NOMO-1 treated with dmso at 0.1 percent for 144 hours (cell line): ENCODE measurements around the gene BCAS3.
"Not testable (repeated sequence)": the region's sequence is repeated elsewhere in the genome, so short reads cannot be mapped to it uniquely, and the experiment has no call there.

ENCODE experiments used
- DNase-seq: peaks from one replicate; lab custom pipeline; 2025; ENCODE audit not compliant: unreplicated experiment; lab: John Stamatoyannopoulos, UW

BCAS3 gene

DNA sequence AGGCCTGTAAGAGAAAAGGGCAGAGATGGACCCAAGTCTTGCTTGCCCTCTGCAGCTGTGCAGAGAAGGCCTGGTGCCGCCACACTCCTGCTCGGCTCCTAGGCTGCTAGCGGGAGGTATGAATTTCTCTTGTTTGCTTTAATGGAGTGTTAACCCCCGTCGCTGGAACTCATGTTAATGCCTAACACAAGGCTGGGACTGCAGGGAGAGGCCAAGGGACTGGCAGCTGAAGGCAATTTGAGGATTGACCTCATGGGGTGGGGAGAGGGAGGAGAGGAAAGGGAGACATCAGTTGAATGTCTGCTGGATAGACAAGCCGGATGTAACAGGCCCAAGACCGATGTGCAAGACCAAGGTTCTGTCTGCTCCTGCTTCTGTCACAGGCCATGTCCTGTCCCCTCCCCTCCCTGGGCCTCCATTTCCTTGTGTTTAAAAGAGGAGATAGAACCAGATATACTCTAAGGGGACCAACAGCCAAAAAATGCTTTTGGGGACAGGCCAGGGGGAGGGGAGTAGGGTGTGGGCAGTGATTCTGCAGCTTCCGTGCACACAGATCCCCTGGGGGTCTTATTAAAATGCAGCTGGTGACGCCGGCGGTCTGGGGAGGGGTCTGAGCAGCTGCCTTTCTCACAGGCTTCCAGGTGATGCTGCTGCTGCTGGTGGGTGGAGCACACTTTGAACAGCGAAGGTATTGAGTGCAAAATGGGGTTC lies 675.3 kb downstream of the BCAS3 start:
- DNase-seq: no peak

DNA sequence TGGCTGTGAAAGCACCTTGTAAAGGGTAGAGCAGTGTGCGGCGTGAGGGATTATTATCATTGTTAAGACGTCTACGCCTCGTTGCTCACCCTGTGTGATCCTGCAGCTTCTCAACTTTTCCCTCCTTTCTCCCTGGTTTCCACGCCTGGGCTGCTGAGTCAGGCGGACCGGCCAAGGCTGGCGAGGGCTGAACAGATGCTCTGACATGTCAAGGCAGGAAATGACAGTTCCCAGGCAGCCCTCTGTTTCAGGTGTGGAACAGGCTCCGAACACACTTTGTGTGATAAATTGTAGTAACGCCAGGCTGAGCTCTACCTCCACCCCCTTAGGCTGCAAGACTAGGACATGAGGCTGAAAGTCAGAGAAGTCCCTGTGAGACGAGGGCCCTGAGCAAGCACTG lies 676.0 kb downstream of the BCAS3 start:
- DNase-seq: no peak

DNA sequence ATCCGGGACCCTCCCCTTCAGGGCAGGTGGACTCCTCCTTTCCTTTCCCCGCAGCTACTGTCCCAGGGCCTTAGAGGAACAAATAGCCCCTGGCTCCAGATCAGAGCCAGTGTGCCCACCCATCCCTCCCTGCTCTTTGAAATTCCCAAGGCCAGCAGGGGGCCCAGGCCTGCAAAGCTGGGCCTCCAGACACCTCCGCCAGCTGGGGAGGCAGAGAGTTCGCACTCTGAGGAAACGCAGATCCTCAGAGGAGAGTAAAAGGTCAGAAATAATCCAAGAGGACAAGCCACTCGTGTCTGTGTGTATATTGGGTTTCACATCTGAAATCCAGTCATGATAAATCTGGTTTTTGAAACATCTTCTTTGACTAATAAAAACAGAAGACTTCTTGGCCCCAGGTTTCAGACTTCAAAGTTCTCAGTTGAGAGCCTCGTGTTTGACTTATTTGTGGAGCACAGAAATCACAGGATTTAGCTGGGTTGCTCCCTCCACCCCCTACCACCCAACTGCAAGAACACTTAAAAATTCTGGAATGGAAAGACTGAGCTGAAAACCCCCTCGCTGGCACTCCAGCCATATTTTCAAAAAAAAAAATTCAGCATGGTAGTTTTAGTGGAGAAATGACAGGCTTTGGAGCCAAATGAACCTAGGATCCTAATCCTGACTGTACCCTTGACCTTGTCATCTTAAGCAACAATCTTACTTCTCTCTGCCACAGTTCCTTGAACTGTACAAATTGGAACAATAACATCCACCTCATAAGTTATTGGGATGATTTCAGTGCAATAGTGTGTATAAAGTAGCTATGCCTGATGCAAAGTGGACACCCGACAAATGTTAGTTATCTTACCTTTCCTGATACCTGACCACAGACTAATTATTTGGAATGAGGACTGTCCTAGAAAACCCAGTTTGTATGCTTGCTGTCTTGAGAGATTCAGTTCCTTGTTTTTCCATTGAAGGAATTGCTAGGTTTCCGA lies 677.5 kb downstream of the BCAS3 start:
- DNase-seq: no peak

DNA sequence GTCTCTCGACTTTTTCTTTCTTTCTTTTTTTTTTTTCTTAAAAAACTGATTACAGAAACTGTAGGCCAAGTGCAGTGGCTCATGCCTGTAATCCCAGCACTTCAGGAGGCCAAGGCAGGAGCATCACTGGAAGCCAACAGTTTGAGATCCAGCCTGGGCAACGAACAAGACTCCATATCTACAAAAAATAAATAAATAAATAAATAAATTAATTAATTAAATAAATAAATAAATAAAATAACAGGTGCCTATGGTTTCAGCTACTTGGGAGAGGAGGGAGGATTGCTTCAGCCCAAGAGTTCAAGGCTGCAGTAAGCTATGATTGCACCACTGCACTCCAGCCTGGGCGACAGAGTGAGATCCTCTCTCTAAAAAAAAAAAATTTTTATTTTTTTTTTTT lies 679.4 kb downstream of the BCAS3 start:
- DNase-seq: not testable (repeated sequence)

DNA sequence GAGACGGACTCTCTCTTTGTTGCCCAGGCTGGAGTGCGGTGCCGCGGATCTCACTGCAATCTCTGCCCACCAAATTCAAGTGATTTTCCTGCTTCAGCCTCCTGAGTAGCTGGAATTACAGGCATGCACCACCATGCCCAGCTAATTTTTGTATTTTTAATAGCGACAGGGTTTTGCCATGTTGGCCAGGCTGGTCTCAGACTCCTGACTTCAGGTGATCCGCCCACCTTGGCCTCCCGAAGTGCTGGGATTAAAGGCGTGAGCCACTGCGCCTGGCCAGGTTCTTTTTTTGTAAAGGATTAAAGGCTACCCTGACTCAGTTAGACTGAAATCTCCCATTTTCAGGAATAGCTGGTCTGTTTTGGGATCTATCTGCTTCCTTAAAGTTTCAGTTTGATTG lies 681.9 kb downstream of the BCAS3 start:
- not testable (repeated sequence) for DNase-seq

DNA sequence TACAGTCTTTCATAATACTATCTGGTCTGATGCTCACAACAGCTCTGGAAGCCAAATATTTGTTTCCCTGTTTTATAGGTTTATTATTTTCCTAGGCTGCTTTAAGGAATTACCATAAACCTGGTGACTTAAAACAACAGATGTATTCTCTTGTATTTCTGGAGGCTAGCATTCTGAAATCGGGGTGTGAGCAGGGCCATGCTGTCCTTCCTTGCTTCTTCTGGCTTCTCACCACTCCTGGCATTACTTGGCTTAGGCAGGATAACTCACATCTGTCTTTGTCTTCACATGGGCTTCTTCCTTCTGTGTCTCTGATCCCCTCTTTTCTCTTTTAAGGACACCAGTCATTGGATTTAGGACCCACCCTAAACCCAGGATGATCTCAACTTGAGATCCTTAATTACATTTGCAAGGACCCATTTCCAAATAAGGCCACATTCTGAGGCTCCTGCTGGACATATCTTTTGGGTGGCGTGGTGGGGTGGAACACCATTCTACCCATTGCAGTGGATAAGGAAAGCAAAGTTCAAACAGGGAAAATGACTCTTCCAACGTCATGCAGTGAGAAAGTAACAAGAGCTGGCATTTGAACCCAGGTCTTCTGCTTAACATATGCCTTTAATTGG lies 682.8 kb downstream of the BCAS3 start:
- no peak for DNase-seq

DNA sequence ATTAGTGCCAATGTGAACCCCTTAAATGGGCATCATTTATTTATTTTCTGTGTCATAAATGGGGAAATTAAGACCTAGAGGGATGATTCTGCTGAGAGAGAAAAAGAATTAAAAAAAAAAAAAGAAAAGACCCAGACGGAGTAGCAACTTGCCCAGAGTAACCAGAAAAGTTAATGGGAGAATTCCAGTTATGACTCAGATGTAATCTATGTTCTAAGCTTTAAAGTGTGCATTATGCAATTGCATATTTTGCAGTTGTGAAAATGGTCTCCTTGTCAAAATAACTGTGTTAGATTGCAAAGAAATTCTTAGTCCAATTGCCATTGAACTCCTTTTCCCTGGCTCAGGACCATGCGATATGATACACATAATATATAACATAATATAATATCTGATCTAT lies 683.4 kb downstream of the BCAS3 start:
- no peak for DNase-seq

DNA sequence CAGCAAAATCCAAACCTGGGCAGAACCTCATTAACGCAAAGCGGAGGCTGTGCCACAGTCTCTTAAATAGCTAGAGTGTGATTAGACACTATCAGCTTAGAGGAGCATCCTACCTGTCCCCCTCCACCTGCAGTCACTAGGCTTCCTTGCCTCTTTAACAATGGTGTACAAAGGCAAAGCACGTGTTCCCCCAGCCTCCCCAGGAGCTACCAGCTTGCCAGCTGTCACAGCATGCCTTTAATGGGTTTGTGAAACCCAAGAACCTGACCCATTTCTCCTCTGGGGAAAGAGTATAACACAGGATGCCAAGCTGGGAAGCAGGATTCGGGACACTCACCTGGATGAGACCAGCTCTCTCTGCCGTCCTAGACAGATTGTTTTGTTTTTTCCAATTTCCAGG lies 684.7 kb downstream of the BCAS3 start:
- DNase-seq: no peak

DNA sequence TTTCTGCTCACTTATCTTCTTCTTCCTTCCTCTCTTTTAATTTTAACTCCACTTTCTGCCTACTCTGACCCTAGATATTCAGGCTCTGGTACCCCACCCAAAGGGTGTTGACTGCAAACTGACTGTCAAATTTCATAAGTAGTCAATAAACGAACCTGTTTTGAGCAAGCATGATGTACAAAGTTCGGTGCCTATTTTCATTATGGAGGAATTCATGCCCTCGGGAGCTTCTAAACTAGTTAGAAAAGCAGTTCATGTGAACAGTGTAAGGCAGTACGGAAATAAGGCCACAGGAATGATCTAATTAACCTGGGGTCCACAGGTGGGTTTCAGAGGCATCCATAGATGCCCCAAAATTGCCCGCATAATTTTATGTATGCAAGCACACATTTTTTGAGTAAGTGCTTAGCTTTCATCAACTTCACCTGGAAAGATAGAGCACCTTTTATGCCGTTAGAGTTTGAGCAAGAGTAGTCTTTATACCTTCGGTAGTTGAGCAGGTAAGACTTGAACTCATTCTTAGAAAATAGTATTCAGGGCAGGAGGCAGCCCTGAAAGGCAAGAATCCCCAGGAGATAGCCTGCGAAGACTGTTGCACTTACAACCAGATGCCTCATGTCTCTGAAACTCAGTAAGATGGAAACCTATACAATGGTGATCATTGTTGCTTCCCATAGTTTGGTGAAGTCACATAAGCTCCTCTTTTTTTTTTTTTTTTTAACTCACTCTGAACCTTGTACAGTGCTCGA lies 685.4 kb downstream of the BCAS3 start:
- no peak for DNase-seq

DNA sequence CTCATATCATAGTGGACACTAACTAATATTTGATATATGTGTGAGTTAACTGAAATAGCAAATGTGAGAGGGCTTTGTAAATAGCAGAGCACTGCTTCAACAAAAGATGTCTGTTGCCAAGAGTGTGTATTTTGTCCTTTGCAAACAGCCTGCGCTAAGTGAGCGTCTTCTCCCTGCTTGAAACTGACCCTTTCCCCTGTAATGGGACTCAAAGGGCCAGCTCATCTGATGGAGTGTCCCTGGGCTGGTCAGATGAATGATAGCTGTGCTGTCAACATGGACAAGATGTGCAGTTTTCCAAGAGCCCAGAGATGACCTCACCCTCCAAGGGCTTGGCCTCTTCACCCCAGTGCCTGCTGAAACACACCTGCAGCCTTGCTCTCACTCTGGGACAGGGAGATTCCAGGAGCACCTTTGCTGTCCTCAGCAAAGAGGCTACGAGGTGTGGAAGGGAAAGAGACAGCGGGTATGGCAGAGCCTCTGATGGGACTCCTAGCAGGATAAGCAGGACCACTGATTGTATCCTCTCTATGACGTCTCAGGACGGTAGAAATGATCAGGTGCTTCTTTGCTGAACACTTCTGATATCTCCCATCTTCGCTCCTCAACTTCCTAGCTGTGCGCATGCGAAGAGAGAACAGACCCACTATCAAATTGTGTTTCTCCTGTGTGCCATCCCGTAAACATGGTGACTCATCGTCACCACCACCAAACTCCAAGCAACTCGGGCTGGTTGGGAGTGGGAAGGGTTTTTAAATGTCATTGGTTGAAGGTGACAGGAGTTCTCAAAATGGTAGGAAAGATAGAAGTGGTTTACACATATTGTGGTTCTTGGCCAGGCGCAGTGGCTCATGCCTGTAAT lies 686.2 kb downstream of the BCAS3 start:
- no peak for DNase-seq

DNA sequence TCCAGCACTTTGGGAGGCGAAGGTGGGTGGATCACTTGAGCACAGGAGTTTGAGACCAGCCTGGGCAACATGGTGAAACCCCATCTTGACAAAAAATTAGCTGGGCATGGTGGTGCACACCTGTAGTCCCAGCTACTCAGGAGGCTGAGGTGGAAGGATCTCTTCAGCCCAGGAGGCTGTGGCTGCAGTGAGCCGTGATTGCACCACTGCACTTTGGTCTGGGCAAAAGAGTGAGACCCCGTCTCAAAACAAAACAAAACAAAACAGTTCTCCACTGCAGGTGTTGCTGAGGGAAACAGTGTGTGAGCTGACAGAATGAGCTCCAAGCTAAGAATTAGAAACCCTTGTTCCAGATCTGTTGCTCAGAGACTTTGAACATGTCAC lies 686.8 kb downstream of the BCAS3 start:
- DNase-seq: no peak

DNA sequence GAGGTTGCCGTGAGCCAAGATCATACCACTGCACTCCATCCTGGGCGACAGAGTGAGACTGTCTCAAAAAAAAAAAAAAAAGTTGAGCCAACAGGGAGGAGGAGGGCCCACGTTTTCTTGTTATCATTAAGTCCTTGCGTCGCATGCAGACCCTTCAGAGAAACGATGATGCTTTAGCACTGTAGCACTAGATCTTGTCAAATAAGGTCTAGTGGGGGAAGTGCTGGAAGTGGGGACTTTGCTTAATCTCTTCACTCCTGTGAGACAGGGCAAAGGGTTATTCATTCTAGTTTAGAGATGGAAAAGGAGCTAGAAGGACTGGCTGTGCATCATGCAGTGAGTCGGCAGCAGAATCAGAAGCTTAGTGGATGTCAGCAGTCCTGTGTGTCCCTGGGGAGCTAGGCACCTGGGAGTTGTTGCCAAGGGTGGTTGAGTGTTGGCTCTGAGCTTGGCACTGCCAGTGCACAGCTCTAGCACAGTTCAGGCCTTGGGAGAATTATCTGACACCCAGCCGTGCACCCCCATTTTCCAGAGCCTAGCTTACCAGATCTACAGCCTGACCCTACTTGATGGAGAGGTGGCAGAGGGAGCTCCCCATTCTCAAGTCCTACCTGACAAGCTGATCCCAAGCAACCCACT lies 688.5 kb downstream of the BCAS3 start:
- DNase-seq: no peak

DNA sequence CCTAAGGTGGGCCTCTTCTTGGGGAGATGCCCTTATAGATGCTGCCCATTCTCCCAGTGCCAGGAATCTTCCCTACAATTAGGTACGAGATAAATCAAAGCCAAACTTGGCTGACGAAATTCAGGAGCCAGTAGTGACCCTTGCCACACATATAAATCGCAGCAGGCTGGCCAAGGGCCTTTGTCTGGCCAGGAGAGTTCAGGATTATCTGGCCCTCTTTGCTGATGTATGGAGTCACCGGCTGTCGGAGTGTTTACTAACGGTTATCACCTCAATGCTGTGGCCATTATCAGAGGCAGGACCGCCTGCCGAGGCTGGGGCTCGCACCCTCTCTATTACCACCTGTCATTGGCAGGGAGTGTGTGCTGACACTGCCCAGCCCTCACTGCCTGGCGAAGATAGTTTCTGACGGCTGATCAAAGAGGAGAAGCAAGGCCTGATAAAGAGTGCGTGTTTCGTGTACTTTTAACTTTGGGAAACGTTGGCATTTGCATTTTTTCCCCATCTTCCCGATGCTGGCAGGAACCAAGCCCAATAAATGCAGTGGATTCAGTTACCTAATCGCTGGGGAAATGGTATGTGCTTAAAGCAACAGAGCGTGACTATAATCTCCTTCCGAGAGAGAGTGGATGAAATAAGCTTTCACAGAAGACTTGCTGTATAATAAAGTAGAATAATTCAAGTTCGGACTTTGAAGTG lies 689.2 kb downstream of the BCAS3 start:
- no peak for DNase-seq

DNA sequence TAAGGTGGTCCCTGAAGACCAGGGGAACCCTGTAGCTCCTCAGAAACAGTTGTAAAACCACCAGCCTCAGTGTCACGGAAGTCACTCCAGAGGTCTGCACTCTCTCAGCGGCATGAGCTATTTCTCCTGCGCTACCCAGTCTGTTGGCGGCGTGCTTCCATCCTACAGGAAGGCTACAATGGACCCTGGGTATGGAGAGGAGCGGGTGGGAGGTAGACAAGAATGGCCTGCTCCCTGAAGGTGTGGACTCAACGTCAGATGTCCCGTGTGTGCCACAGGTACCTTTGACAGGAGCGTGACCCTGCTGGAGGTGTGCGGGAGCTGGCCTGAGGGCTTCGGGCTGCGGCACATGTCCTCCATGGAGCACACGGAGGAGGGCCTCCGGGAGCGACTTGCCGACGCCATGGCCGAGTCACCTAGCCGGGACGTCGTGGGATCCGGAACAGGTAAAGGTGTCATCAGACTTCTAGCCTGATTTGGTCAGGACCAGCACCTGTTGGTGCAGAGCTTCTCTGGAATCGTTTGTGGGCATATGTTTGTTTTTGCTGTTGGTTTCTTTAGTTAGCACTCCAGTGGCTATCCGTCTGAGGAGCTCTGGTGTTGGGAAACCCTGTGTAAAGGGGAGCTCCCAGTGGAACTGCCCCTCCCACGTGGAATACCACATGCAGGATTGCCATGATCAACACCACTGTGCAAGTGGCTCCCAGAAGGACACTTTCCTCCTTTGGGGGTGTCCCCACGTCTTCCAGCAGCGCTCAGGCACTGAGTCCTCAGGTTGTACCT lies 690.6 kb downstream of the BCAS3 start:
- DNase-seq: no peak

DNA sequence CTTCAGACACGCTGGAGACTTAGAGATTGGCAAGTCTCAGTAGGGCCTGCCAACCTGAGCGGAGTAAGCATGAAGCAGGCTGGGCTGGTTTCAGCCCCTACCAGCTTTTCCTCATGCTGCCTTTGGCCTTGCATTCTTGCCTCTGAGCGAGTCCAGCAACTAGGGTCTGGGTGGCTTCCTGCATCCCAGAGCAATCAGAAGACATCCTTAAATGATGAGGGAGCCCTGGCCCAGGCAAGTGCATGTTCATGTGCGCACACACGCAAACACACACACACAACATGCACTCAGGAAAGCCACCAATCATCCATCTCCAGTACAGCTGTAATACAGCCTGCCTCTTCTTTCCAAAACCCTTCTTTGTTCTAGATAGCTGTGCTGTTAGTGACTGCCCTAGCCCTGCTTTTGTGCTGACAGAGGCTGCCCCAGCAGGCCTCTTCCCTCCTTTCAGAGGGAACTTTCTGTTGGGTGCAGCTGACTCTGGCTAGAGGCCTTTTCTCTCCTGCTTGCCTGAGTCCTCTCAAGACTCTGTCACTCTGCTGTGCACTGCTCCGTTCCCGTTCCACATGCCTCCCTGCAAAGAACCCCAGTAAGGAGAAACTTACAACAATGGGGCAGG lies 691.3 kb downstream of the BCAS3 start:
- no peak for DNase-seq

DNA sequence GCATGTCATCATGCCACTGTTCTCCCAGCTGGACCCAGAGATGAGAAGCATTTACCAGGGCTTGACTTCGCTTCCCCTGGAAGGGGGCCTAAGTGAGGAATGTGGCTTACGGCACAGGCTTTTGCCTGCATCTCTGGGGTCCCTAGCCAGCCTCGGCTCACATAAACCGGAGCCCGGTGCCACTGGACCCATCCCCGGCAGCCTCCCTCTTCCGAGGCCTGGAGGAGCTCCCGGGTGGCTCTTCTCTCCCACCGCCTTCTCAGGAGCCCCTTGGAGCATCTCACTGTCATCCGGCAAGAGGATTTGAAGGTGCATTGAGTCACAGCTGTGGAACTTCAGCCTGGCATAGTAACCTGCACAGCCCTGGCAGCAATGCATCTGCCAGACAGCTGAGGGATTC lies 692.1 kb downstream of the BCAS3 start:
- no peak for DNase-seq

DNA sequence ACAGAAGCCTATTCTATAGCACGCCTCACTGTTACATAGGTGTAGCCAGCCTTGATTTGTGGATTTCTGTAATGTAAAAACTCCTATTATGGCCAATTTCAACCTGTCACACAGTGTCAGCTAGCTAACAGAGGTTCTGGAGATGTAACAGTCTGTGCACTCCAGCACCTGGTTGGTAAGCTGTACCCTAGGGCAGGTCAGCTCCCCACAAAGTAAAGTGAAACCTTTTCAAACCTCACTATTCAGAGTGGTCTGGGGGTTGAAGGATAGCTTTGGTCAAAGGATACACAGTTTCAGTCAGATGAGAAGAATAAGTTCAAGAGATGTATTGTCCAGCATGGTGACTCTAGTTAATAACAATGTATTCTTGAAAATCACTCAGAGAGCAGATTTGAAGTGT lies 693.5 kb downstream of the BCAS3 start:
- DNase-seq: no peak

DNA sequence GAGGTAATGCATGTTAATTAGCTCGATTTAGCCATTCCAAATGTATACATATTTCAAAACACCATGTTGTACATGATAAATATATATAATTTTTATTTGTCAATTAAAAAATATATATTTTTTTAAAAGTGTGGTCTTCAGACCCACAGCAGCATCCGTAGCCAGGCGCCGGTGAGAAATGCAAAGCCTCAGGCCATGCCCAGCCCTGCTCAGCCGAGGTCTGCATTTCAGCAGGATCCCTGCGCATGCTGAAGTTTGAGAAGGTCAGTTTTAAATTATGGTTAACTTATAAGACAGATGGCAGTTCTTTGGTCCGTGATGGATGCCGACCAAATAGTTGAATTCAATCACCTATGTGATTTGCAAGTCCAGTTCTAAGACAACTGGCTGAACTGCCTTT lies 694.0 kb downstream of the BCAS3 start:
- no peak for DNase-seq
